Muscle layer of duodenum (tissue), 2 donors: ENCODE measurements around the gene ZDHHC8.

Experiments used
- H3K27ac ChIP-seq: one replicate; pipeline ENCODE4 v1.7.0; 2013; ENCODE audit warnings: mild to moderate bottlenecking, low read length
- H3K27me3 ChIP-seq: one replicate; pipeline ENCODE4 v1.7.0; 2013; ENCODE audit warnings: low read depth, mild to moderate bottlenecking, control low read depth, low read length
- H3K36me3 ChIP-seq, 2 donors: one replicate each; pipeline ENCODE4 v1.7.0; 2013; ENCODE audit warnings: low read length in 2 of 2, control low read depth in 1 of 2, mild to moderate bottlenecking in 1 of 2; ENCODE audit not compliant: insufficient read depth in 2 of 2, control insufficient read depth in 1 of 2
- H3K4me1 ChIP-seq, 2 donors: one replicate each; pipeline ENCODE4 v1.7.0; 2013; ENCODE audit warnings: low read length in 2 of 2, mild to moderate bottlenecking in 2 of 2, control low read depth in 1 of 2, moderate library complexity in 1 of 2; ENCODE audit not compliant: insufficient read depth in 2 of 2, control insufficient read depth in 1 of 2
- H3K4me3 ChIP-seq, 2 donors: one replicate each; pipeline ENCODE4 v1.7.0; 2013; ENCODE audit warnings: low read length in 2 of 2, low read depth in 1 of 2, mild to moderate bottlenecking in 1 of 2
- H3K9me3 ChIP-seq, 2 donors: one replicate each; pipeline ENCODE4 v1.7.0; 2013; ENCODE audit warnings: low read length in 2 of 2, control low read depth in 1 of 2, mild to moderate bottlenecking in 1 of 2; ENCODE audit not compliant: control insufficient read depth in 1 of 2
- donor health status: healthy.

Gene ZDHHC8

DNA sequence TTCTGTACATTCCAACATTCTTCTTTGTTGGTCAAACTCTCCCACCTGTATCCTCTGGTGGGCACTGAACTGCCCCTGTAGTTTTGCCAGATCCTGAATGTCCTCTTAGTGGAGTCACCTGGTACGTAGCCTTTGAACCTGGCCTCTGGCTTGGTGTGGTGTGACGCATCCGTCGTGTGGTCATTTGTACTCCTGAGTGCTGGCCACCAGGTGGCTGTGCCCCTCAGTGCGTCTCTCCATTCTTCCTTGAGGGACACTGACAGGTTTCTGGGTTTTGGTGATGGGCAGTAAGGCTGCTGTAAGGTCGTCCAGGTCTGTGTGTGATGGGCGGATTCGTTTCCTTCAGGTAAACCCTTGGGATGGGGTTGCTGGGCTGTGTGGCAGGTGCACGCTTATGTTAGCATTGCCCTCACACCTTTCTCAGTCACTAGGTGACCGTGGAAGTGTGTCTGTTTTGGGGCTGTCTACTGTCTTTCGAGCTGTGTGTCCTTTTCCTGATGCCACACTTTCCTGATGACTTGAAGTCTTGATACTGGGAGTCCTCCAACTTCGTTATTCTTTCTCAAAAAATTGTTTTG, 29.3 kb upstream of the ZDHHC8 start:
- Histone ChIP-seq H3K27me3 (no peaks in the 10 kb centered on the region), H3K4me1 (no peaks in the 10 kb centered on the region), H3K36me3 (peaks cover 57 to 76% of the 10 kb centered on the region in 2 donors), H3K27ac (no peak overlapping the region), H3K4me3 (no peak overlapping the region), H3K9me3 (no peaks in the 10 kb centered on the region)

DNA sequence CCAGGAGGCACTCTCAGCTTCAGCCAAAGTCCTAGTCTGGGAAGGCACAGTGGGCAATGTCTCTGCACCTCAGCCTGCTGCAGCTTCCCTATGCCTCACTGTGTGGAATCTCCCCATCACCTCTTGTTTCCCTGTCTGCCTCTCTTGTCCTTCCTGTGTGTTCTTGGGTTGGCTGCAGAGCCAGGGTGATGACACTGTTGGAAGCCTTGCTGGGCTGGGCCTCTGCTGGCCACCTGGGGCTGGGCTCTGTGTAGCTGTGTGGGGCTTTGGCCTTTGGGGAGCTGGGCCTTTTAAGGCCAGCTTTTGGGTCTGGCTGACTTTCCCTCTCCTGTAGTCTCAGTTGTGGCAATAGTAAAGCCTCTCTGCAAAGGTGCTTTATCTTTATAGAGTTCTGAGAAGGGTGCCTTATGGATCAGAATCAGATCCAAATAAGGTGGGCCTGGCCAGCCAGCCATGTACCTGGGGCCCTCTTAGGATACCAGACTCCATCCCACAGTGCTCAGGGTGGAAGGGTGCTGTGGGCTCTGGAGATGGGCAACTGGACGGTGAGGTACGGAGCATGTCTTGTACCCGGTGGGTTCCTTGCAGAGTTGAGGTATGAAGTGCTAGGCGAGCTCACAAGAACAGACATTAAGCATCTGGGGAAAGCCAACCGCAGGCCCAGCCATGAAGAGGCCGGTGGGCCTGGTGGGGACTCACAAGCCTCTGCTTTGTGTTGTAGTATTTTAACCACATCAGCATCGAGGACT, 26.0 kb upstream of the ZDHHC8 start:
- Histone ChIP-seq H3K9me3 (no peaks in the 10 kb centered on the region), H3K4me1 (no peaks in the 10 kb centered on the region), H3K27me3 (no peaks in the 10 kb centered on the region), H3K36me3 (peaks cover 60 to 83% of the 10 kb centered on the region in 2 donors), H3K4me3 (no peak overlapping the region), H3K27ac (no peak overlapping the region)

DNA sequence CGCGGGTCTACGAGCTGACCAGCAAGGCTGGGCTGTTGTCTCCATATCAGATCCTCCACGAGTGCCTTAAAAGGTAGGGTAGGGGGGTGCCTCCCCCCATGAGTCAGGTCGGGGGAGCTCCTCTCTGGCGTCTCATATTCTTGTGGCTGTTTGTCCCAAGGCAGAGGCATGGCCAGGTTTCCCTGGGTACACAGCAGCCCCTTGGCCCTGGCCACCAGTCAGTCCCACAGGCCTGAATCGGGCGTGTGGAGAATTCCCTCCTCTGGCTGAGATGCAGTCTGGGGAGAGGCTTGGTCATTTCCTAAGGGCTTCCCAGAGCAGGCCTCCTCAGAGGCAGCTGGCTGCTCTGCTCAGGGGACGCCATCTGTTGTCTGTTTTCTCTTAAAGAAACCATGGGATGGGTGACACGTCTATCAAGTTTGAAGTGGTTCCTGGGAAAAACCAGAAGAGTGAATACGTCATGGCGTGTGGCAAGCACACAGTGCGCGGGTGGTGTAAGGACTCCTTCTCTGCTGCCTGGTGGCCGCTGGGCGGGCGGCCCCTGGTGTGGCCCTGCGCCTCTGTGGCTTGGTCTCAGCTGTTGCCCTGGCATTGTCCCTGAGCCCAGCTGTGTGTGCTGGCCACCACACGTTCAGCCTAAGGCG, 25.3 kb upstream of the ZDHHC8 start:
- Histone ChIP-seq H3K27ac (no peak overlapping the region), H3K4me3 (no peak overlapping the region), H3K4me1 (no peaks in the 10 kb centered on the region), H3K36me3 (peaks cover 62 to 83% of the 10 kb centered on the region in 2 donors), H3K27me3 (no peaks in the 10 kb centered on the region), H3K9me3 (no peaks in the 10 kb centered on the region)

DNA sequence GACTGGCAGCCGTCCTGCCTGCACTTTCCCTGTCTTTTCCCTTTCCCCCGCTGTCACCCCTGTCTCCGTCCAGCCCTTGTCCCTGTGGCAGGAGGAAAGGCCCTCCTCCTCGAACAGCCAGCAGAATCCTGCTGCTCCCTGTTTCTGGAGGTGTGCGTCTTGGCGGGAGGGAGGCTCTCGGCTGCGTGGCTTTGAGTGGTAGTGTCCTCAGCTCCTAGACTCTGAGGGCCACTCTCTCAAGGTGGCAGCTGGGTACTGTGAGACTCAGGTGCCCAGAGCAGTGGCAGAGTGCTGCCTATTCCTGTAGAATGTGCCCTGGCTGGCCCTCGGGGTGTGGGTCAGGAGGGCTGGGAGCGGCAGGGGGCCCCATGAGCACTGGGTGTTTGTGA, 24.8 kb upstream of the ZDHHC8 start:
- Histone ChIP-seq H3K27ac (no peak overlapping the region), H3K27me3 (no peaks in the 10 kb centered on the region), H3K9me3 (no peaks in the 10 kb centered on the region), H3K4me3 (no peak overlapping the region), H3K4me1 (no peaks in the 10 kb centered on the region), H3K36me3 (peaks cover 58 to 80% of the 10 kb centered on the region in 2 donors)

DNA sequence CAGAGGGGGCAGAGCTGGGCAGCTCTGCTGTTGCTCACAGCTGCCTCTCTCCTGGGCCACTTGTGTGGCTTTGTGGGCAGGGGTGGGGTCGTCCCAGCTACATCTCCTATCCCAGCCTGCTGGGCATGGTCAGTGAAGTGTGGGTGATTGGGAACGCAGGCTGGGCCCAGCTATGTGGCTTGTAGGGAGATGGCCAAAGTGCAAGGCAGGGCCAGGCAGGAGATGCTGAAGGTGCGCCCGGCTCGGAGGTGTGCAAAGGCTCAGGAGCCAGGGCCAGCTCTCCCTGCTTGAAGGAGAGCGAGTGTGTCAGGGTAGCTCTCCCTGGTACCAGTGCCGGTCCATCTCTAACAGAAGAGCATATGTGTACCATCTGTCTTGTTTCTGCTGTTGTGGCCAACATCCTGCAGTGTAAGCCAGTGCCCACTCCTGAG, 24.1 kb upstream of the ZDHHC8 start:
- H3K27ac ChIP-seq, result no peak overlapping the region
- H3K4me1 ChIP-seq, result no peaks in the 10 kb centered on the region
- peaks cover 51 to 80% of the 10 kb centered on the region in 2 donors for H3K36me3 ChIP-seq
- no peaks in the 10 kb centered on the region for H3K27me3 ChIP-seq
- H3K9me3 ChIP-seq, result no peaks in the 10 kb centered on the region
- H3K4me3 ChIP-seq, result no peak overlapping the region

DNA sequence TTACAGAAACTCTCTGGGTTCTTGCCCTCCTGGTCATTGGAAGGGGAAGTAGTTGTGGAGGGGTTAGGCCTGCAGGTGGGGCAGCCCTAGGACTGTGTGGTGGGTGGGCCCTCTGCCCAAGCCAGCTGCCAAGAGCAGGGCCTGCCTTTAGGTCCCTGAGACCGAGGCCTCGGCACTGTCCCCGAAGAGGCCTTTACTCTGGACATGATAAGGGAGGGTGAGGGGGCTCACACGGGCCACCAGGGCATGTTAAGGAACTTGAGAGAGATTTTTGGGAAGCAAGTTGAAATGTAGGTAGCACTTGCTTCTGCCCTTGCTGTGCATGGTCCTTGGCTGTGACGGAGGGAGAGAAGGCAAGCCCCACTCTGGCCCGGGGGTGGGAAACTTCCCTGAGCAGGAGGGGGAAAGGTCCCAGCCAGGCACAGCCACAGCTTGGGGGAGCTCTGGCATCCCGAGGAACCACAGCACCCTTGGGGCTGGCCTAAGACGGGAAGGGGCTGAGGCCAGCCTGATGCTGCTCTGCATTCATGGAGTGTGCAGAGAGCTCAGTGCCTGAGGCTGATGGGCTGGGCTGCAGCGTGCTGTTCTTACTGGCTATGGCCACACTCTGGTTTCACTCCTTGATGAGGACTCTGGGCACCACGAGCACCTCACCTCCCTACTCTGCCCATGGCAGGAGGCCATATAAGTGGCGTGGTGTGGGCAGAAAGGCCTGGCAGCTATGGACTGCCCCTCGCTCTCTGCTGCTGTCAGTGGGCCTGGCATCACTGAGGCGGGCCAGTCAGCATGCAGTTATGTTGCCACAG, 23.4 kb upstream of the ZDHHC8 start:
- H3K4me3 ChIP-seq, result no peak overlapping the region
- no peaks in the 10 kb centered on the region for H3K9me3 ChIP-seq
- H3K36me3 ChIP-seq, result peaks cover 51 to 85% of the 10 kb centered on the region in 2 donors

DNA sequence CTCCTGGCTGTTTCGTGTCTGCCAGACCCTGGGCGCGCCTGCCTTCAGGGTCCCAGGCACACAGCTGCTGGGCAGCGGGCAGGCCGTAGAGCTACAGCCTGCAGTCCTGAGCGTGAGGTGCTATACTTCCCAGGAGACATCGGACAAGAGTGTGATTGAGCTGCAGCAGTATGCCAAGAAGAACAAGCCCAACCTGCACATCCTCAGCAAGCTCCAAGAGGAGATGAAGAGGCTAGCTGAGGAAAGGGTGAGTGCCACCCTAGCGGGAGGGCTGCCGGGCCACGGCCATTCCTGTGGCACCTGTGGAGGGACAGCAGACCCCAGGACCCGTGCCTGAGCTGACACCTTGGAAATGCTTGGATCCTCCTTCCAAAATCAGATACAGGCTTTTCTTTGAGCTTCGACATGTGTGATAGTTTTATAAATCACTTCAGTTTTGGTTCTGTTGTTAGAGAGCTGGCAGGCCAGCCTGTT, 22.8 kb upstream of the ZDHHC8 start:
- peaks cover 51 to 92% of the 10 kb centered on the region in 2 donors for H3K36me3 ChIP-seq

More for the DNA sequence above, 23.4 kb upstream of the ZDHHC8 start:
- no peaks in the 10 kb centered on the region for H3K27me3 ChIP-seq
- no peaks in the 10 kb centered on the region for H3K4me1 ChIP-seq
- no peak overlapping the region for H3K27ac ChIP-seq

DNA sequence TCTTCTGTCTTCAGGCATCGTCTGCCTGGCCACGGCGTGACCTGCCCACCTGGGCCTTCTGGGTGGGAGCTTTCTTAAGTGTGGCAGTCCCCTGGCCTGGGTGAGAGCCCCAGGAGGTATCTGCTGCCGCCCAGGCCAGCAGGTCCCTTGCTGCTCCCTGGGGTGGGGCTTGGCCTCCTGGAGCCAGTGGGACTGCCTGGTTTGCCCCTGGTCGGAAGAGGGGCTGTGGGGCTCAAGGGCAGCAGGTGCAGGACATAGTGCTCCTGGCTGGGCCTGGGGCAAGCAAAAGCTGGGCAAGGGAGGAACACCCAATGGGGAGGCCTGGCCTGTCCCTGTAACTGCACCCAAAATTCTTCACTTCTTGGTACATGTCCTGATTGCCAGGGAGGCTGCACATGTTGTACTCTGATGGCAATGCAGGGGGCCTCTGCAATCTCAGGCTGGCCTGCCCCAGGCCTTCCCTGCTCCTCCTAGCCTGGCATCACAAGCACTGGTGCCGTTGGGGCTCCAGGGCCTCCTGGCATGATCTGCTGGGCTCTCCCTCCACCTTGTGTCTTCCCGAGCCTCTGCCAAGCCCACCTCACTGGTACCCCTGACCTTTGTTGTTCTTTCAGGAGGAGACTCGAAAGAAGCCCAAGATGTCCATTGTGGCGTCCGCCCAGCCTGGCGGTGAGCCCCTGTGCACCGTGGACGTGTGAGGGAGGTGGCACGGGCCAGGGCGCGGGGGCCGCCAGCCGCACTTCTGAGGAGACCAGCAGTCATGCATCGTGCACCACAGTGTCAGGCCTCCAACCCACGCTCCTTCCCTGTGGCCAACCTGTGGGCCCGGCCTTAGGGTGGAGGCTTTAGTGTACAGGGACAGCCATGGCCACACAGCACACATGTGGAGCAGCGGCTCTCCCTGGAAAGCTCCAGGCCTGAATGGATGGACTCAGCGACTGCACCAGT, 21.9 kb upstream of the ZDHHC8 start:
- H3K9me3 ChIP-seq, result no peaks in the 10 kb centered on the region
- H3K27ac ChIP-seq, result no peak overlapping the region
- H3K36me3 ChIP-seq, result peaks cover 47 to 97% of the 10 kb centered on the region in 2 donors
- no peaks in the 10 kb centered on the region for H3K27me3 ChIP-seq
- no peaks in the 10 kb centered on the region for H3K4me1 ChIP-seq
- H3K4me3 ChIP-seq, result no peak overlapping the region

More for the DNA sequence above, 22.8 kb upstream of the ZDHHC8 start:
- H3K9me3 ChIP-seq, result no peaks in the 10 kb centered on the region
- H3K4me1 ChIP-seq, result no peaks in the 10 kb centered on the region
- H3K4me3 ChIP-seq, result no peak overlapping the region
- no peaks in the 10 kb centered on the region for H3K27me3 ChIP-seq
- H3K27ac ChIP-seq, result no peak overlapping the region

DNA sequence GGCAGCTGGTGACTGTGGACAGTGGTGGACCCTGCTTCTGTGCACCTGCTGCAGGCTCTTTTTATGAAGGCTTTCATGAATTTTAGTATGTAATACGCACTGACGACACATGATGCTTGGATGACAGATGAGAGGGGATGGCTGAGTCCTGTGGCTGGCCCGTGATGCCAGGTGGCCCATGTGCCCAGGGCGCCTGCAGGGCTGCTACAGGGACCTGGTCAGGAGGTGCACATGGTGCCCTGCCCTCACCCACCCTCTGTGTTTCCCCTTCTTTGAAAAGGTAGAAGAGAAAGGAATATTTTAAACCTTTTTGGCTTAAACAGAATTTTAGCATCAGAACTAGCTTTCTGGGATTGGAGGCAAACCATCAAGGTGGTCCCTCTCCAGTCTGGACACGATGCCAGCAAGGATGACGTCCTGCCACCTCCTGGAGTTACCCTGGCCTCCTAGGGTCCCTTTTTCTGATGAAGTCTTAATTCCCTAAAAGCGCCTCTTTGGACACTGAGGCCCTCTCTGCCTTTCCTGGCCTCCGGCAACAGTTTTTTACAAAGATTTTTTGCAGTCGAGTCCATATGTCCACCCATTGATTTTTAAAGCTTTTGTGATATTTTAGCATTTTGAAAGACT, 21.1 kb upstream of the ZDHHC8 start:
- no peaks in the 10 kb centered on the region for H3K9me3 ChIP-seq
- no peak overlapping the region for H3K27ac ChIP-seq
- H3K27me3 ChIP-seq, result no peaks in the 10 kb centered on the region
- peaks cover 0 to 3% of the 10 kb centered on the region in 2 donors for H3K4me1 ChIP-seq
- H3K36me3 ChIP-seq, result peaks cover 39 to 92% of the 10 kb centered on the region in 2 donors
- no peak overlapping the region for H3K4me3 ChIP-seq
